ENCODE results near the gene GOLGA7B.

Gene GOLGA7B

DNA sequence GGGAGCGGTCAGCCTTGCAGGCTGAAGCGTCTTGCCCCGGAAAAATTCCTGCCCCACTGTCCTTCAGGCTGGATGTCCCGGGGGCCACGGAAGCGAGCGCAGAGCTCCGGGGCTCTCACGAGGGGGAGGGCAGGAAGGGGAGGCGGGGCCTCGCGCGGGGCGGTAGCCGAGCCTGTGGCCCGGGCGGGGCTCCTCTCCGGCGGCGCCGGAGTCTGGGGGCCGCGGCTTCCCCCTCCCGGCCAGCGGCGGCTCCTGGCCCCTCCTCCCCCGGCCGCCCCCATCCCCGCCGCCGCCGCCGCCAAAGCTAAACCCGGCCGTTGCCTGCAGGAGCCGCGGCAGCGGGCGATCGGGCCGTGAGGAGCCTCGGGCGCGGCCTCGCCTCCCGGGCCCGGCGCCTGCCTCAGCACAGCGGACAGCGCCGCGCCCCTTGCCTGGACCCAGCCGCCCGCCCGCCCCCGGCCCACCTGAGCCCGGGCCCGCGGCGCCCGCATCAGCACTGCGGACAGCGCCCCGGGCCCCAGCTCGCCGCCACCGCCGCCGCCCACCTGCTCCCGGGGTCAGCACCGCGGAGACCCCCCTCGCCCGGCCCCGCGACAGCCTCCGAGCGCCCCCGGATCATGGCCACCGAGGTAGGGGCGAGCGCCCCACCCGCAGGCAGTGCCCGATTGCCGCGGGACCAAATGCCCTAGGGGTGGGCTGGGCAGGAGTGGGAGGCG is at the start of gene GOLGA7B:
GOLGA7B (plus strand) TSS at position 157 of the 716 bp plus-strand sequence; CDS start at position 618, 461 bp downstream.
- no peaks in the 10 kb centered on the region for H3K4me1 ChIP-seq (ENCODE audit: insufficient read depth, low read length)
- no peak within 1 kb of the TSS for H3K27ac ChIP-seq (ENCODE audit: low read depth, low read length)
- no peaks in the 10 kb centered on the region for H3K9me3 ChIP-seq (ENCODE audit: low read length)
- H3K9ac ChIP-seq (ENCODE audit: low read length) = no peak within 1 kb of the TSS
- H3K27me3 ChIP-seq (ENCODE audit: control insufficient read depth in 1 of 2, insufficient read depth in 2 of 2, low read length in 2 of 2) = peaks cover 23 to 37% of the 10 kb centered on the region in 2 donors
- no peaks in the 10 kb centered on the region for H3K36me3 ChIP-seq (ENCODE audit: insufficient read depth, low read length)
- no peak within 1 kb of the TSS for H3K4me3 ChIP-seq (ENCODE audit: low read depth in 1 of 2, low read length in 2 of 2)

DNA sequence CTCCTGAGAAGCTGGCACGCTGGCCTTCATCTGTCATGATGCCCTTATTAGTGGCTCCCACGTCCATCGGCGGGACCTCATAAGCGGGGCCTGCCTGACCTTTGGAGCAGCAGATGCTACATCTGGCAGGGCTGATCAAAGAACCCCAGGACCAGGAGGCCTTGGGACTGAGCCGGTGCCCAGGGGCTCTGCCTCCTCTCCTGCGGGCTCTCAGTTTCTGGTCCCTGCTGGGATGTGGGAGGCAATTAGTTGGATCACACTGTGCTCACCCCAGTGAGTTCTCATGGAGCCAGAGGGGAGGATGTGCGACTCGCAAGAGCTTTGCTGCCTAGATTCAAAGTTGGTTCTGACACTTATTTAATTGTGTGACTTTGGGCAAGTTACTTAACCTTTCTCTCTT is 49.2 kb upstream of the GOLGA7B start:
- Histone ChIP-seq H3K27ac (ENCODE audit: low read depth, low read length) (no peak overlapping the region), H3K4me1 (ENCODE audit: insufficient read depth, low read length) (peaks cover 4% of the 10 kb centered on the region), H3K4me3 (ENCODE audit: low read depth in 1 of 2, low read length in 2 of 2) (no peak overlapping the region), H3K36me3 (ENCODE audit: insufficient read depth, low read length) (no peaks in the 10 kb centered on the region), H3K9ac (ENCODE audit: low read length) (no peak overlapping the region), H3K9me3 (ENCODE audit: low read length) (no peaks in the 10 kb centered on the region), H3K27me3 (ENCODE audit: control insufficient read depth in 1 of 2, insufficient read depth in 2 of 2, low read length in 2 of 2) (peaks cover 0 to 8% of the 10 kb centered on the region in 2 donors)

DNA sequence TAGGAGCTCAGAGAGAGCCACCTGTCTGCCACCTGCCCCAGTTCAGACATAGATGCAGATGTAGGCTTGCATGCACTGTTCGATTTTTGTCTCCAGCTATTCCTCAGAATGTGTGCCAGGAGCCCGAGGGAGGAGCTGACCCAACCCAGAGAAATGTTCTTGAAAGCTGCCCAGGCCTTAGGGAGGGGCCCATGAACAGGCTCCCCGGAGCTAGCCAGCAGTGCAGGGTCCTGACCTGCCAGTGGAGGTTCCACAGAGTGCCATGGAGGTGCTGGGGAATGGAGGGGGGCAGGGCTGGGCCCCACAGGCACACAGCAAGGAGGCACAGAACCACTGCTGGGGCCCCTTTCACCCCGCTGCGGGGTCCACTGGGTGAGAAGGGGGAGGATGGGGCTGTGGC is 48.2 kb upstream of the GOLGA7B start:
- no peaks in the 10 kb centered on the region for H3K36me3 ChIP-seq (ENCODE audit: insufficient read depth, low read length)
- peaks cover 12% of the 10 kb centered on the region for H3K4me1 ChIP-seq (ENCODE audit: insufficient read depth, low read length)
- H3K27me3 ChIP-seq (ENCODE audit: control insufficient read depth in 1 of 2, insufficient read depth in 2 of 2, low read length in 2 of 2) = peaks cover 0 to 8% of the 10 kb centered on the region in 2 donors
- H3K9me3 ChIP-seq (ENCODE audit: low read length) = no peaks in the 10 kb centered on the region
- H3K9ac ChIP-seq (ENCODE audit: low read length) = no peak overlapping the region
- H3K4me3 ChIP-seq (ENCODE audit: low read depth in 1 of 2, low read length in 2 of 2) = no peak overlapping the region
- H3K27ac ChIP-seq (ENCODE audit: low read depth, low read length) = no peak overlapping the region

DNA sequence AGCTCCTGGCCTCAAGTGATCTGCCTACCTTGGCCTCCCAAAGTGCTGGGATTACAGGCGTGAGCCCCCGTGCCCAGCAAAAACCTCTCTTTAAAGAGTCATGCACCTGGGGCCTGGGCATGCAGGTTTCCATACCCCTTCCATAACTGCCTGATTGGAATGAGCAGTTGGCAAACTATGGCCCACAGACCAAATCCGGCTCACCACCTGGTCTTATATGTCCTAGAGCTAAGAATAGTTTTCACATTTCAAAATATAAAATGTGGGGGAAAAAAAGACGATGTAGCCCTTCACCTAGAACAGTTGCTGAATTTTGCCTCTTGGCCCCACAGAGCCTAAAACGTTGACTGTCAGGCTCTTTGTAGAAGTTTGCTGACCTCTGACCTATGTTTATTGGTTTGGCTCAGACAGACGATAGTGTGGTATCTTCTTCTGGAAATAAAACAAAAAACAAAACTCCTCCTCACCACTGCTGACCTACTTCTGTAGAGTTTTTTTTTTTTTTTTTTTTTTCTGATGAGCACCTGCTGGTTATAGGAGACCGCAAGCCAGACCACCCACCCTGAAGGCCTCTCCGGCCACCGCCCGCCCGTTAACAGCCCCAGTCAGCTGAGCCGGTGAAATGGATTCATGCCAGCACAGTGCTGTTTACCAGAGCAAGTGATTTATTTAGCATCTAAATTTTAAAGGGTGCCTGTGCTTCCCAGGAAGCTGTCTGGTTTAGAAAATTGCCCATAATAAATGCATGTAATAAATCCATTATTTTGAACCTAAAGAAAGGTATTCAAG is 44.4 kb upstream of the GOLGA7B start:
- no peak overlapping the region for H3K27ac ChIP-seq (ENCODE audit: low read depth, low read length)
- no peaks in the 10 kb centered on the region for H3K36me3 ChIP-seq (ENCODE audit: insufficient read depth, low read length)
- no peaks in the 10 kb centered on the region for H3K9me3 ChIP-seq (ENCODE audit: low read length)
- no peak overlapping the region for H3K9ac ChIP-seq (ENCODE audit: low read length)
- H3K4me3 ChIP-seq (ENCODE audit: low read depth in 1 of 2, low read length in 2 of 2) = no peak overlapping the region
- peaks cover 0 to 8% of the 10 kb centered on the region in 2 donors for H3K27me3 ChIP-seq (ENCODE audit: control insufficient read depth in 1 of 2, insufficient read depth in 2 of 2, low read length in 2 of 2)
- H3K4me1 ChIP-seq (ENCODE audit: insufficient read depth, low read length) = peaks cover 12% of the 10 kb centered on the region

DNA sequence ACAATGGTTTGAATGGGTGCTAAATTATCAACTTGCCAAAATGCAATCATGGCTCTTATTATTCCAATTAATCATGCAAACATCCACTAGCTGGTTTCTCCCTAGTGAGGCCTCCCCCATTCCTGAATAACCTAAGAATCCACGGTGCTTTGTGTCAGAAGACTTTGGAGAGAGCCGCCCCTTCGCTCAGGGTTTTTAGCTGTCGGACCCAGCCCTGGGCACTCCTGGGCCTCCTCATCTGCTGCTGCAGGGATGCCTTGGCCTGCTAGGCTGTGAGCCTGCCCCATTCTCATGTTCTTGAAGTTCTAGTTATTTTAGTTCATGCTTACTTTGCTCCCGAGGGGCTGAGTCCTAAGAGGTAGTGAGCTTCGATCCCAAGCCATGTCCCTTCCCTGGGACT is 43.7 kb upstream of the GOLGA7B start:
- Histone ChIP-seq H3K36me3 (ENCODE audit: insufficient read depth, low read length) (no peaks in the 10 kb centered on the region), H3K27ac (ENCODE audit: low read depth, low read length) (no peak overlapping the region), H3K9ac (ENCODE audit: low read length) (no peak overlapping the region), H3K4me1 (ENCODE audit: insufficient read depth, low read length) (peaks cover 12% of the 10 kb centered on the region), H3K9me3 (ENCODE audit: low read length) (no peaks in the 10 kb centered on the region), H3K27me3 (ENCODE audit: control insufficient read depth in 1 of 2, insufficient read depth in 2 of 2, low read length in 2 of 2) (peaks cover 0 to 8% of the 10 kb centered on the region in 2 donors), H3K4me3 (ENCODE audit: low read depth in 1 of 2, low read length in 2 of 2) (no peak overlapping the region)

DNA sequence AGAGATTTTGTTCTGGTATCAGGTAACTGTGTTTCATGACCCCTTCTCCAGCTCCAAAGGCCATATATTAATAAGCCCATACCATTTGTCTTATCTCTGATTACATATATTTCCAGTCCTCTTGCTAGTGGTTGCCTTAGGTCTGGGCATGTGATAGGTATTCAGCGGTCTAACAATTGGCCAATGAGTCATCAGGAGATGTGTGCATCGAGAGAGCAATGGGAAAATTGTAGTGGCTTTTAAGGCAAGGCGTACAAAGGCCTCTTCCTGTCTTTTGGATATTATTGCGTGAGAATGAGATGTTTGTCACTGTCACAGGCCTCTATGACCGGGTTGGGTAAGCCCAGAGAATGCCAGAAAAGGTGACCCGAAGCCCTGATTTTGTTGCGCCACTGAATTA is 39.2 kb upstream of the GOLGA7B start:
- Histone ChIP-seq H3K36me3 (ENCODE audit: insufficient read depth, low read length) (no peaks in the 10 kb centered on the region), H3K9me3 (ENCODE audit: low read length) (no peaks in the 10 kb centered on the region)

DNA sequence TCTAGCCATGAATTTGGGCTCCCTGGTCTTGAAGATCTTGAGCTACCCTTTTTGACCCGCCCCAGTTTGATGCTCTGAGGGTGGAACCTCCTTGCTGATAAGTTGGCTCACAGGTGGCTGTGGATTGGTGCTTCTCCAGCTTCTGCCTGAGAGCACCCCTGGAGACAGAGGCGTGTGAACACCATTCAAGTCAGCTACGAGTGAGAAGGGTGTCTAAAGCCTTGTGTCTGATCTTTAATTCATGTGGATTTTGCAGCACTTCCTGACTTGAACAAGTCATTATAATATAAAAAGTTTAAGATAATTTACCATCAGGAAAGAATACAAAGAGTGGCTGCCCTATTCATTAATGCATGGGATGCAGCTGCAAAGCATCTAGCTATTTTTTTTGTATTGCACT is 37.7 kb upstream of the GOLGA7B start:
- Histone ChIP-seq H3K4me1 (ENCODE audit: insufficient read depth, low read length) (no peaks in the 10 kb centered on the region), H3K27me3 (ENCODE audit: control insufficient read depth in 1 of 2, insufficient read depth in 2 of 2, low read length in 2 of 2) (no peaks in the 10 kb centered on the region)

More for the DNA sequence above, 39.2 kb upstream of the GOLGA7B start:
- Histone ChIP-seq H3K4me3 (ENCODE audit: low read depth in 1 of 2, low read length in 2 of 2) (no peak overlapping the region), H3K27ac (ENCODE audit: low read depth, low read length) (no peak overlapping the region), H3K9ac (ENCODE audit: low read length) (no peak overlapping the region), H3K4me1 (ENCODE audit: insufficient read depth, low read length) (peaks cover 8% of the 10 kb centered on the region), H3K27me3 (ENCODE audit: control insufficient read depth in 1 of 2, insufficient read depth in 2 of 2, low read length in 2 of 2) (no peaks in the 10 kb centered on the region)

DNA sequence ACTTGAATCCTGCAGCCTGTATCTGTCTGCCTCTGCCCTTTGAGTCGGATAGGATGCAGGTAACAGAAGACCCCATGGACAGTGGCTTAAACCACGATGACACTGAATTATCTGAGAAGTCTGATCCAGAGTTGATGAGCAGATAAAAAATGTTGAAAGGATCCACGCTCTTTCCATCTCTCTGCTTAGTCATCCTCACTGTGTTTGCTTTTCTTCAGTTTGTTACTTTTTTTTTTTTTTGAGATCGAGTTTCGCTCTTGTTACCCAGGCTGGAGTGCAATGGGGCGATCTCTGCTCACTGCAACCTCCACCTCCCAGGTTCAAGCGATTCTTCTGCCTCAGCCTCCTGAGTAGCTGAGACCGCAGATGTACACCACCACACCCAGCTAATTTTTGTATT is 36.9 kb upstream of the GOLGA7B start:
- Histone ChIP-seq H3K9me3 (ENCODE audit: low read length) (no peaks in the 10 kb centered on the region), H3K4me1 (ENCODE audit: insufficient read depth, low read length) (no peaks in the 10 kb centered on the region), H3K27ac (ENCODE audit: low read depth, low read length) (no peak overlapping the region)

More for the DNA sequence above, 37.7 kb upstream of the GOLGA7B start:
- H3K27ac ChIP-seq (ENCODE audit: low read depth, low read length) = no peak overlapping the region
- no peaks in the 10 kb centered on the region for H3K9me3 ChIP-seq (ENCODE audit: low read length)
- H3K4me3 ChIP-seq (ENCODE audit: low read depth in 1 of 2, low read length in 2 of 2) = no peak overlapping the region
- H3K9ac ChIP-seq (ENCODE audit: low read length) = no peak overlapping the region
- no peaks in the 10 kb centered on the region for H3K36me3 ChIP-seq (ENCODE audit: insufficient read depth, low read length)

DNA sequence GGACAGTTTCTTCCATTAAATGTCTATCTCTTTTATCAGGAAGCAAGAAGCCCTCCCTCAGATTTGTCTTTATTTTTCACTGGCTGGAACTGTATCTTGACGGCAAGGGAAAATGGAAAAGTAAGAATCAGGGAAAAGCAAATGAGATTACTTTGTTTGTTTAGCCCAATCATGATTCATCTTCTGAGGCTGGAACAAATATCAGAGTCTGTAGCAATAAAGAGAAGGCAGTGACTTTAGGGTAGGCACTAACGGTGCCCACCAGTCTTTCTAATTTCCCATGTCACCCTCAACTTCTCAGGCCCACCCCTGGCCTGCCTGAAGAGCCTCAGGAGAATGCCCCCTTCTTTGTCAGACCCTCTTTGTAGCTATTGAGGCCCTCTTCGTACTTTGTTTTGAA is 36.3 kb upstream of the GOLGA7B start:
- H3K27me3 ChIP-seq (ENCODE audit: control insufficient read depth in 1 of 2, insufficient read depth in 2 of 2, low read length in 2 of 2) = no peaks in the 10 kb centered on the region

More for the DNA sequence above, 36.9 kb upstream of the GOLGA7B start:
- Histone ChIP-seq H3K36me3 (ENCODE audit: insufficient read depth, low read length) (no peaks in the 10 kb centered on the region), H3K9ac (ENCODE audit: low read length) (no peak overlapping the region), H3K4me3 (ENCODE audit: low read depth in 1 of 2, low read length in 2 of 2) (no peak overlapping the region), H3K27me3 (ENCODE audit: control insufficient read depth in 1 of 2, insufficient read depth in 2 of 2, low read length in 2 of 2) (no peaks in the 10 kb centered on the region)

DNA sequence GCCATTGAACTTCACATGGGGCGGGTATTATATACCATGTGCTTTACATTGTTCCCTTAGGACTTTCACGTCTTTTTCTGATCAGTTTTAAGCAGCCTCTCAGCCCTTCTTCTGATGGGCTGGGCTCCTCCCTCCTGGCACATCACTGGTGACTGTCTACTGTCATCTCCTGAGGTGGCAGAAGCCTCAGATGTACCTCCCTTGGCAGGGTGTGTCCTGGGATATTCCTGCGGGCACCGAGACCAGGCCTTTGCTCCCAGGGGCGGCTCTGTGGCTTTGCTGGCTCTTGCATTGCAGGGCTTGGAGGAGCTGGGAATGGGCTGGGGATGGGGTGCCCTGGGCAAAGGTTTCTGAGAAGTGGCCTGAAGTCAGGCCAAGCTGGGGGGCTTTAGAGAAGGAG is 34.6 kb upstream of the GOLGA7B start:
- Histone ChIP-seq H3K9ac (ENCODE audit: low read length) (no peak overlapping the region), H3K27me3 (ENCODE audit: control insufficient read depth in 1 of 2, insufficient read depth in 2 of 2, low read length in 2 of 2) (no peaks in the 10 kb centered on the region), H3K27ac (ENCODE audit: low read depth, low read length) (no peak overlapping the region), H3K4me1 (ENCODE audit: insufficient read depth, low read length) (no peaks in the 10 kb centered on the region), H3K36me3 (ENCODE audit: insufficient read depth, low read length) (no peaks in the 10 kb centered on the region), H3K9me3 (ENCODE audit: low read length) (no peaks in the 10 kb centered on the region), H3K4me3 (ENCODE audit: low read depth in 1 of 2, low read length in 2 of 2) (no peak overlapping the region)

More for the DNA sequence above, 36.3 kb upstream of the GOLGA7B start:
- no peaks in the 10 kb centered on the region for H3K4me1 ChIP-seq (ENCODE audit: insufficient read depth, low read length)
- H3K9me3 ChIP-seq (ENCODE audit: low read length) = no peaks in the 10 kb centered on the region
- no peak overlapping the region for H3K9ac ChIP-seq (ENCODE audit: low read length)
- no peaks in the 10 kb centered on the region for H3K36me3 ChIP-seq (ENCODE audit: insufficient read depth, low read length)
- no peak overlapping the region for H3K4me3 ChIP-seq (ENCODE audit: low read depth in 1 of 2, low read length in 2 of 2)
- H3K27ac ChIP-seq (ENCODE audit: low read depth, low read length) = no peak overlapping the region

DNA sequence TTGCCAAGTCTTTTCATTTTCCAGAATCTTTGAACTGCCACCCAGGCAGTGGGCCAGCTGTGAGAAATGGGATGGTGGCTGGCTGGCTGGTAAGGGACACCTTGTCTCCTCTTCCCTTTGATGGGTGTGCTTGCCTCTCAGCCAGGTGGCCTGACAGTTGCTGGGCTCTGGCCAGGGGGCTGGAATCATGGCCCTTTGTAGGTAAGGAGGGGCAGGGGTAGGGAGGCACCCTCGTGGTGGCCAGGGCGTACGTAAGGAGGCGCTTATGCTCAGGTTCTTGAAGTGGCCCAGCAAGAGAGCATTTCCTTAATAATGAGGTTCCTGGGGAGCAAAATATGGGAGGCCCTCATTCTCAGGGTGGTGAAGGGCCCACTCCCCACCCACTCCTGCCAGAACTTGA is 33.0 kb upstream of the GOLGA7B start:
- H3K36me3 ChIP-seq (ENCODE audit: insufficient read depth, low read length) = no peaks in the 10 kb centered on the region
- no peak overlapping the region for H3K4me3 ChIP-seq (ENCODE audit: low read depth in 1 of 2, low read length in 2 of 2)
- H3K27me3 ChIP-seq (ENCODE audit: control insufficient read depth in 1 of 2, insufficient read depth in 2 of 2, low read length in 2 of 2) = no peaks in the 10 kb centered on the region
- no peaks in the 10 kb centered on the region for H3K9me3 ChIP-seq (ENCODE audit: low read length)
- no peak overlapping the region for H3K9ac ChIP-seq (ENCODE audit: low read length)
- no peak overlapping the region for H3K27ac ChIP-seq (ENCODE audit: low read depth, low read length)
- no peaks in the 10 kb centered on the region for H3K4me1 ChIP-seq (ENCODE audit: insufficient read depth, low read length)

Measured in muscle layer of colon (tissue), 2 donors.